ENCODE measurements around the gene SCP2. TPM values are rescaled to one million over a fixed set of nuclear protein-coding genes. Genes with fewer than 3 reads are reported as not detected.

Gene SCP2
- total and polyA plus RNA-seq, 4 donors, result 85.6 to 157 (median 128) TPM

DNA sequence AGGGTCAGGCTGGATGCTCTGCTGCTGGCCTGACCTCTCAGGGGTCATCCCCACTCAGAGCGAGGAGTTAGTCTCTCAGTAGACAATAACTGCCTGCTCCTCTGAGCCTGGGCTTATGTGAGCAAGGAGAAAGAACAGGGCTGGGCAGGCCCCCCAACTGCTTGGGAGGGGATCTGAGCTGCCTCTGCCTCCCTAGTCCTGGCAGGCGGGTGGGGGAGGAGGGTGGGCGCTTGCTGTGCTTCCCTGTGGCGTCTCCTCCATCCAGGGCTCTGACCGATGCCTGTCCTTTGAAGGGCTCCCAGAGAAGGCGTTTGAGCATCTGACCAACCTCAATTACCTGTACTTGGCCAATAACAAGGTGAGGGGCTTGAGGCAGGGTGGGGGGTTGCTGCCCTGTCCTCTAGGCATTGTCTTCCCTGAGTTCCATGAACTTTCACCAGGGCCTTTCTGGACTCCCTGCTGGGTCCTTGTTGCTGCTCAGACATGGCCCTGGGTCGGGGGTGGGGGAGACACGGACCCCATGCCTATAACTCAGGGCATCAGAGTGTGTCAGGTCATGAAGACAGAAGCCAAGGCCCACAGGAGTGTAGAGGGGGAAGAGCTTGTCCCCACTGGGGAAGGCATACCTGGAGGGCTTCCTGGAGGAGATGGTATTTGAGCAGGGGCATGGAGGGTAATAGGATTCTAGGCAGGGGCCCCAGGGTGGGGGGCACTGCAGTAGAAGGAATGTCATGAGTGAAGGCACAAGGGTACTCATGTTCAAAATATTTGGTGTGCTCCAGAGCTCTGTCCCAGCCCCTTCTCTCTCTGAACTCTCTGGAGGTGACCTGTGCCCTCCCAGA, 147.5 kb downstream of the SCP2 start:
- peak in 1 of 3 donors; percentile 6 for DNase-seq
- TF ChIP-seq, protein P1, sequence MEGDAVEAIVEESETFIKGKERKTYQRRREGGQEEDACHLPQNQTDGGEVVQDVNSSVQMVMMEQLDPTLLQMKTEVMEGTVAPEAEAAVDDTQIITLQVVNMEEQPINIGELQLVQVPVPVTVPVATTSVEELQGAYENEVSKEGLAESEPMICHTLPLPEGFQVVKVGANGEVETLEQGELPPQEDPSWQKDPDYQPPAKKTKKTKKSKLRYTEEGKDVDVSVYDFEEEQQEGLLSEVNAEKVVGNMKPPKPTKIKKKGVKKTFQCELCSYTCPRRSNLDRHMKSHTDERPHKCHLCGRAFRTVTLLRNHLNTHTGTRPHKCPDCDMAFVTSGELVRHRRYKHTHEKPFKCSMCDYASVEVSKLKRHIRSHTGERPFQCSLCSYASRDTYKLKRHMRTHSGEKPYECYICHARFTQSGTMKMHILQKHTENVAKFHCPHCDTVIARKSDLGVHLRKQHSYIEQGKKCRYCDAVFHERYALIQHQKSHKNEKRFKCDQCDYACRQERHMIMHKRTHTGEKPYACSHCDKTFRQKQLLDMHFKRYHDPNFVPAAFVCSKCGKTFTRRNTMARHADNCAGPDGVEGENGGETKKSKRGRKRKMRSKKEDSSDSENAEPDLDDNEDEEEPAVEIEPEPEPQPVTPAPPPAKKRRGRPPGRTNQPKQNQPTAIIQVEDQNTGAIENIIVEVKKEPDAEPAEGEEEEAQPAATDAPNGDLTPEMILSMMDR (IDR thresholded peaks at IDR 0.05; ENCODE audit: control extremely low read depth, extremely low read depth), result no peak
- Histone ChIP-seq H3K9ac (ENCODE audit: insufficient read depth in 1 of 2, low read length in 2 of 2) (no peak overlapping the region), H3K4me3 (no peak overlapping the region), H3K4me1 (ENCODE audit: control insufficient read depth in 5 of 5, insufficient read depth in 5 of 5, low read length in 5 of 5) (peaks cover 0 to 1% (median 0%) of the 10 kb centered on the region in 5 donors), H3K9me3 (ENCODE audit: control insufficient read depth in 4 of 4, insufficient read depth in 3 of 4, low read length in 3 of 4) (no peaks in the 10 kb centered on the region), H3K27me3 (ENCODE audit: control insufficient read depth in 3 of 3, insufficient read depth in 3 of 3, low read length in 2 of 3) (no peaks in the 10 kb centered on the region), H3K27ac (ENCODE audit: low read depth in 1 of 2, low read length in 1 of 2) (no peak overlapping the region), H3K36me3 (ENCODE audit: control insufficient read depth in 4 of 4, insufficient read depth in 4 of 4, low read length in 4 of 4) (peaks cover 0 to 5% (median 3%) of the 10 kb centered on the region in 4 donors)
- no peak for ATAC-seq (ENCODE audit: insufficient read depth, low FRiP score)
- WGBS, 2 donors, result 94 to 95% methylated on average over 8 of the region's 8 CpGs

GRCh38 chr1:53075206-53075605, 148.1 kb downstream of the SCP2 start:
- WGBS, 2 donors, result 95 to 99% methylated on average over 4 of the region's 4 CpGs
- ATAC-seq (ENCODE audit: insufficient read depth, low FRiP score), result no peak
- H3K4me3 ChIP-seq, result no peak overlapping the region
- H3K27me3 ChIP-seq (ENCODE audit: control insufficient read depth in 3 of 3, insufficient read depth in 3 of 3, low read length in 2 of 3), result no peaks in the 10 kb centered on the region
- peak in 1 of 3 donors; percentile 4 for DNase-seq
- H3K4me1 ChIP-seq (ENCODE audit: control insufficient read depth in 5 of 5, insufficient read depth in 5 of 5, low read length in 5 of 5), result peaks cover 0 to 1% (median 0%) of the 10 kb centered on the region in 5 donors
- no peaks in the 10 kb centered on the region for H3K9me3 ChIP-seq (ENCODE audit: control insufficient read depth in 4 of 4, insufficient read depth in 3 of 4, low read length in 3 of 4)
- no peak overlapping the region for H3K9ac ChIP-seq (ENCODE audit: insufficient read depth in 1 of 2, low read length in 2 of 2)
- TF ChIP-seq, protein P1 (IDR thresholded peaks at IDR 0.05; ENCODE audit: control extremely low read depth, extremely low read depth), result no peak
- H3K27ac ChIP-seq (ENCODE audit: low read depth in 1 of 2, low read length in 1 of 2), result no peak overlapping the region
- peaks cover 0 to 4% (median 2%) of the 10 kb centered on the region in 4 donors for H3K36me3 ChIP-seq (ENCODE audit: control insufficient read depth in 4 of 4, insufficient read depth in 4 of 4, low read length in 4 of 4)

DNA sequence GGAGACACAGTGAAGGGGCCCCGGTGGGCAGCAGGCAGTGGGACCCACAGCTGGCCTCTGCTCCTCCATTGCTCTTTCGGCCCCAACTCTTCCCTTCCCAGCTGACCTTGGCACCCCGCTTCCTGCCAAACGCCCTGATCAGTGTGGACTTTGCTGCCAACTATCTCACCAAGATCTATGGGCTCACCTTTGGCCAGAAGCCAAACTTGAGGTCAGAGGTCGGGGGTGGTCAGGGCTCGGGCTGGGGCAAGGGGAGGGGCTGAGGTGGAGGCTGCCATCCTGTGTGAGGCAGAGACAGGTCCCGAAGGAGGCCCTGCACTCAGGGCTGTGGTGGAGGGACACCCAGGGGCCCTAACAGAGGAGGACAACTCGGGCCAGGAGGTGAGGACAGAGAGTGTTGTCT, 148.7 kb downstream of the SCP2 start:
- Histone ChIP-seq H3K4me1 (ENCODE audit: control insufficient read depth in 5 of 5, insufficient read depth in 5 of 5, low read length in 5 of 5) (peaks cover 0 to 1% (median 0%) of the 10 kb centered on the region in 5 donors), H3K27me3 (ENCODE audit: control insufficient read depth in 3 of 3, insufficient read depth in 3 of 3, low read length in 2 of 3) (no peaks in the 10 kb centered on the region), H3K9ac (ENCODE audit: insufficient read depth in 1 of 2, low read length in 2 of 2) (no peak overlapping the region), H3K36me3 (ENCODE audit: control insufficient read depth in 4 of 4, insufficient read depth in 4 of 4, low read length in 4 of 4) (peaks cover 0 to 4% (median 2%) of the 10 kb centered on the region in 4 donors), H3K9me3 (ENCODE audit: control insufficient read depth in 4 of 4, insufficient read depth in 3 of 4, low read length in 3 of 4) (no peaks in the 10 kb centered on the region), H3K27ac (ENCODE audit: low read depth in 1 of 2, low read length in 1 of 2) (no peak overlapping the region), H3K4me3 (no peak overlapping the region)
- TF ChIP-seq, protein P1 (IDR thresholded peaks at IDR 0.05; ENCODE audit: control extremely low read depth, extremely low read depth), result no peak
- DNase-seq (peak in 1 of 3 donors; percentile 2), ATAC-seq (ENCODE audit: insufficient read depth, low FRiP score) (no peak)
- 75% methylated on average over 8 of the region's 8 CpGs for WGBS, 2 donors
